Stomach (tissue), 9 donors: ENCODE results near the gene POR. TPM values are rescaled to one million over a fixed set of nuclear protein-coding genes. Genes with fewer than 3 reads are reported as not detected.

Source experiments
- DNase-seq, 2 donors: peaks; one replicate each; pipeline versions ENCODE4 v3.0.0 to v3.0.0-alpha.2; 2013 to 2019
- H3K27ac ChIP-seq, 5 donors: fragments of 200-600 bp in 4 of 5; sonication (generic) in 4 of 5; one replicate each; pipeline ENCODE4 v1.5.1; 2013 to 2019; ENCODE audit warnings: mild to moderate bottlenecking in 1 of 5, moderate library complexity in 1 of 5
- H3K27me3 ChIP-seq, 3 donors: fragments of 200-600 bp; sonication (generic); one replicate each; pipeline ENCODE4 v1.5.1; 2017 to 2019; ENCODE audit warnings: mixed run types in 1 of 3
- H3K36me3 ChIP-seq, 4 donors: fragments of 200-600 bp; sonication (generic); 1 replicate in 3 of 4; 2 replicates in 1 of 4; pipeline ENCODE4 v1.5.1; 2016 to 2019
- H3K4me1 ChIP-seq, 4 donors: fragments of 200-600 bp; sonication (generic); one replicate each; pipeline ENCODE4 v1.5.1; 2016 to 2019
- H3K4me3 ChIP-seq, 4 donors: fragments of 200-600 bp; sonication (generic) in 3 of 4; one replicate each; pipeline ENCODE4 v1.5.1; 2016 to 2019; ENCODE audit warnings: mild to moderate bottlenecking in 1 of 4
- H3K9me3 ChIP-seq, 4 donors: fragments of 200-600 bp; sonication (generic); one replicate each; pipeline ENCODE4 v1.5.1; 2016 to 2019
- CTCF ChIP-seq, 7 experiments: fragments of 450-650 bp in 4 of 7; fragments of 200-600 bp in 3 of 7; sonication (generic) in 3 of 7; IDR thresholded peaks; one replicate each; pipeline ENCODE4 v1.5.1; 2016 to 2019; ENCODE audit warnings: antibody characterized with exemption in 7 of 7, control low read depth in 2 of 7, mild to moderate bottlenecking in 1 of 7
- EP300 ChIP-seq: sonication (generic); formaldehyde crosslinking; IDR thresholded peaks from one replicate; pipeline ENCODE4 v1.6.1; 2017; ENCODE audit warnings: antibody characterized with exemption
- POLR2A ChIP-seq, 4 donors: fragments of 450-650 bp; IDR thresholded peaks; one replicate each; pipeline ENCODE4 v1.6.1; 2016; ENCODE audit warnings: antibody characterized with exemption in 4 of 4, control low read depth in 2 of 4, mild to moderate bottlenecking in 1 of 4, moderate library complexity in 1 of 4
- POLR2AphosphoS5 ChIP-seq, 3 donors: sonication (generic); formaldehyde crosslinking; IDR thresholded peaks; one replicate each; pipeline ENCODE4 v1.6.1; 2016; ENCODE audit warnings: antibody characterized with exemption in 3 of 3
- WGBS, 5 donors: extraction: QIAGEN DNeasy Blood & Tissue Kit in 3 of 5; methylation state at CpG; one replicate each; pipeline versions ENCODE4 v1.1.5 to v1.1.7; 2013 to 2018; 5-methylcytosine and 5-hydroxymethylcytosine counted together
- intact Hi-C: fragments of 100-400 bp; cut with DNase I; formaldehyde crosslinking; loops from one replicate; pipeline ENCODE4 v1.15.1; 2023; ENCODE audit warnings: low total_unique reads
- polyA plus RNA-seq, 3 donors: library from polyadenylated mRNA; stranded (reverse); fragments of 200-250 nt; gene quantifications; one replicate each; pipeline ENCODE4 v1.2.3, GENCODE V29; 2013
- total RNA-seq, 5 donors: library from RNA; depleted of rRNA; stranded (reverse); fragments of >200 nt; gene quantifications; one replicate each; pipeline versions ENCODE4 v1.1.0 to v1.2.3, GENCODE V29; 2014 to 2016
- donor health status: healthy with polysubstance abuse.
- donor health status: Bipolar disorder and iron deficiency.
- donor health status: healthy.

POR gene
- total and polyA plus RNA-seq, 8 donors: 30.4 to 304 (median 67.3) TPM

DNA sequence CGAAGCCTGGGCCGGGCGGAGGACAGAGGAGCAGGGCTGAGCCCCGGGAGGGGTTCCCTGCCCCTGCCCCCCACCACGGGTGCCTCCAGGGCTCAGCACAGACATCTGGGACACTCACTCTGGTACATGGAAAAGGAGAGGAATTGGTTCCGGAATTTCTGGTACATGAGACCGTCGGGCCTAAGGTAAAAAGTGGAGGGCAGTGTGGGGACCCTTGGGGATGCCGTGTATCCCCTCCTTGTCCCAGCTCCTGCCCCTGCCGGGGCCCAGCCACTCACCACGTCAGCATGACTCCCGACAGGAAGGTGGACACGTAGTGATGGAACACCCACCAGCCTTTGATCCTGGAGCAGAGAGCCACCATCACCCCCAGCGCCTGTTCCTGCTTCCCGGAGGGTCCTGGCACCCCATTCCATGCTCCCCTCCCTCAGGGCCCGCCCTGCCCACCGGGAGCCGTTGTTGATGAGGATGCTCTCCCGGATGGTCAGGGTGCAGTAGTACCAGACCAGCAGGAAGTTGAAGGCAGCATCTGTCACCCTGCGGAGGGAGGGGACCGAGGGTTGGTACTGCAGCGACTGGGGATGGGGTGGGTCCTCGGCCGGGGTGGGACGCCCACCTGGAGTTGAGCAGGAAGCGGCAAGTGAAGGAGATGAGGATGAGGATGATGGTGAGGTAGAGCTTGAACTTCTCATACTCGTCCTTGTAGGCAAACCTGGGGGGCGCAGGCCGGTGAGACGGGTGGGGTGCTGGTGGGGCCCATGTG, 73.0 kb downstream of the POR start:
- H3K4me3 ChIP-seq: no peak overlapping the region
- TF ChIP-seq POLR2AphosphoS5 (IDR thresholded peaks at IDR 0.05) (no peak), EP300 (no peak), CTCF (IDR thresholded peaks at IDR 0.05) (no peak), POLR2A (IDR thresholded peaks at IDR 0.05) (no peak)
- H3K36me3 ChIP-seq: peaks cover 45 to 62% (median 56%) of the 10 kb centered on the region in 4 donors
- WGBS, 5 donors: 88 to 91% (median 89%) methylated on average over 26 to 30 of the region's 30 CpGs
- no peak for DNase-seq
- no peaks in the 10 kb centered on the region for H3K9me3 ChIP-seq
- intact Hi-C loops: no loop called here
- H3K27ac ChIP-seq: peak overlapping the region in 1 of 5 donors; percentile 60
- H3K4me1 ChIP-seq: peaks cover 7 to 62% (median 33%) of the 10 kb centered on the region in 4 donors
- no peaks in the 10 kb centered on the region for H3K27me3 ChIP-seq

DNA sequence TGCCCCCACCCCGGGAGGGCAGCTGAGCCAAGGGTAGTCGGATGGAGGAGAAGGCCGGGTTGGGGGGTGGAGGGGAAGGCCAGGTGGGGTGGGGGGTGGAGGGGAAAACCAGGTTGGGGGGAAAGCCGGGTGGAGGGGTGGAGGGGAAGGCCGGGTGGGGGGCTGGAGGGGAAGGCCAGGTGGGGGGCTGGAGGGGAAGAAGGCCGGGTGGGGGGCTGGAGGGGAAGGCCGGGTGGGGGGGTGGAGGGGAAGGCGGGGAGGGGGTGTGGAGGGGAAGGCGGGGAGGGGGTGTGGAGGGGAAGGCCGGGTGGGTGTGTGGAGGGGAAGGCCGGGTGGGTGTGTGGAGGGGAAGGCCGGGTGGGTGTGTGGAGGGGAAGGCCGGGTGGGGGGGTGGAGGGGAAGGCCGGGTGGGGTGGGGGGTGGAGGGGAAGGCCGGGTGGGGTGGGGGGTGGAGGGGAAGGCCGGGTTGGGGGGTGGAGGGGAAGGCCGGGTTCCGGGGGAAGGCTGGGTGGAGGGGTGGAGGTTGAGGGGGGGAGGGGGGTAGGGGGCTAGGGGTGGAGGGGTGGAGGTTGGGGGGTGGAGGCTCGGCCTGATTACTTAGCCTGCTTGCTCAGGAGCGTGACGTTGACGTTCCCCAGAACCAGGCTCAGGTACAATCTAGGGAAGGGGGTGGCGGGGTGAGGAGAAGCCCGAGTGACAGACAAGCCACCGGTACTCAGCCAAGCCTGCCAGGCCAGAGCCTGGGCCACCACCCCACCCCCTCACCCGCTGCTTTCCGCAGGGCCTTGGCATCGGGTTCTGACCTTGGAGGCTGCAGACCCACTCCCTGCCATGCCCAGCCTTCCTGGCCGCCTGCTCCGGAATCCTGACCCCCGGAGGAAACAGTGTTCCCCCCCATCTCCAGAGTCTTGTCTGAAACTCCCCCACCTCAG, 73.9 kb downstream of the POR start:
- no peaks in the 10 kb centered on the region for H3K27me3 ChIP-seq
- DNase-seq: peak in 1 of 2 donors; percentile 74
- no peak overlapping the region for H3K4me3 ChIP-seq
- intact Hi-C loops: no loop called here
- peaks cover 38 to 54% (median 47%) of the 10 kb centered on the region in 4 donors for H3K36me3 ChIP-seq
- peak overlapping the region in 4 of 5 donors; percentile 11 to 97 (median 53) for H3K27ac ChIP-seq
- peaks cover 15 to 71% (median 41%) of the 10 kb centered on the region in 4 donors for H3K4me1 ChIP-seq
- TF ChIP-seq POLR2A (IDR thresholded peaks at IDR 0.05): no peak
- TF ChIP-seq CTCF (IDR thresholded peaks at IDR 0.05): no peak
- TF ChIP-seq POLR2AphosphoS5 (IDR thresholded peaks at IDR 0.05): no peak
- TF ChIP-seq EP300: no peak
- H3K9me3 ChIP-seq: no peaks in the 10 kb centered on the region
- 34 to 45% (median 39%) methylated on average over 11 to 21 of the region's 31 CpGs for WGBS, 5 donors

DNA sequence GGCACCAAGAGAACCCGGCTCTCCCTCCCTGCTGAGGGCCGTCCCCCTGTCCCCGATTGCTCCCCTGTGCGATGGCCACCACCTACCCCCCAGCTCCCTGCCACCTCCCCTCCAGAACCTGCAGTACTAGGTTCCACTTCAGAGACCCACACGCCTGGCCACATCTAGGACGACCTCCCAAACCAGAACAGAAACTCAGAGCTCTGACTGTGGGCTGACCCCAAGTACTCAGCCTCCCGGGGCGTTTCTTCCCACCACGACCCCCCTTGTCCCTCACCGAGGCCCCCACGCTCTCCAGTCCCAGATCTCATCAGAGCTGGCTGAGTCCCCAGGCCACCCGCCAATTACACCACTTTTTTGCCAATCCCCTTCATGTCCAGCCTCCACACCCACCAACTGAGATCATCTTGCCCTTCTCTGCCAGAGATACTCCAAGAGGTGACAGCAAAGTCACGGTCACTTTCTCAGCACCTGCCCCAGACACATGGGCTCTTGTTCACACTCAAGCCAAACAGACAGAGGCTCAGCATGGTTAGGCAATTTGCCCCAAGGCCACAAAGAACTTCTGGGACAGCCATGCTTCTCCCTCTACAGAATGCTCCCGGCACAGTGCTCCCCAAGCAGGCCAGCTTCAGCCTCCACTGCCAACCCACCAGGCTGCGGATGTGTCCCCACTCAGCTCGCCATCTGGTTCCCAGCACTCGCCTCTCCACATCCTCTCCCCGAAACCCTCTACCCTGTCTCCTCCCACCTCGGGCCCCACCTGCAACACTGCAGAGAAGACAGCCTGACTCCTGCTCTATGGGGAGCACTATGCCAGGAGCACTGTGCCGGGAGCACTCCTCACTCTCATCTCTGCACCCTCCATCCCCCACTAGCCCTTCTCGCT, 74.8 kb downstream of the POR start:
- no peaks in the 10 kb centered on the region for H3K27me3 ChIP-seq
- peak overlapping the region in 4 of 5 donors; percentile 11 to 97 (median 53) for H3K27ac ChIP-seq
- DNase-seq: peak in 1 of 2 donors; percentile 52
- no peak overlapping the region for H3K4me3 ChIP-seq
- H3K9me3 ChIP-seq: no peaks in the 10 kb centered on the region
- WGBS, 5 donors: 57 to 66% (median 64%) methylated on average over 20 to 21 of the region's 21 CpGs
- TF ChIP-seq POLR2AphosphoS5 (IDR thresholded peaks at IDR 0.05): no peak
- no peak for TF ChIP-seq CTCF (IDR thresholded peaks at IDR 0.05)
- no peak for TF ChIP-seq POLR2A (IDR thresholded peaks at IDR 0.05)
- no peak for TF ChIP-seq EP300
- H3K4me1 ChIP-seq: peaks cover 23 to 73% (median 43%) of the 10 kb centered on the region in 4 donors
- intact Hi-C loops: no loop called here
- H3K36me3 ChIP-seq: peaks cover 29 to 45% (median 38%) of the 10 kb centered on the region in 4 donors
